Anterior cingulate cortex (tissue), 58 donors: ENCODE data around the gene GBX1.

Source experiments
- DNase-seq, 58 donors: peaks; one replicate each; lab custom pipeline; 2025; lab: John Stamatoyannopoulos, UW

Gene GBX1

DNA sequence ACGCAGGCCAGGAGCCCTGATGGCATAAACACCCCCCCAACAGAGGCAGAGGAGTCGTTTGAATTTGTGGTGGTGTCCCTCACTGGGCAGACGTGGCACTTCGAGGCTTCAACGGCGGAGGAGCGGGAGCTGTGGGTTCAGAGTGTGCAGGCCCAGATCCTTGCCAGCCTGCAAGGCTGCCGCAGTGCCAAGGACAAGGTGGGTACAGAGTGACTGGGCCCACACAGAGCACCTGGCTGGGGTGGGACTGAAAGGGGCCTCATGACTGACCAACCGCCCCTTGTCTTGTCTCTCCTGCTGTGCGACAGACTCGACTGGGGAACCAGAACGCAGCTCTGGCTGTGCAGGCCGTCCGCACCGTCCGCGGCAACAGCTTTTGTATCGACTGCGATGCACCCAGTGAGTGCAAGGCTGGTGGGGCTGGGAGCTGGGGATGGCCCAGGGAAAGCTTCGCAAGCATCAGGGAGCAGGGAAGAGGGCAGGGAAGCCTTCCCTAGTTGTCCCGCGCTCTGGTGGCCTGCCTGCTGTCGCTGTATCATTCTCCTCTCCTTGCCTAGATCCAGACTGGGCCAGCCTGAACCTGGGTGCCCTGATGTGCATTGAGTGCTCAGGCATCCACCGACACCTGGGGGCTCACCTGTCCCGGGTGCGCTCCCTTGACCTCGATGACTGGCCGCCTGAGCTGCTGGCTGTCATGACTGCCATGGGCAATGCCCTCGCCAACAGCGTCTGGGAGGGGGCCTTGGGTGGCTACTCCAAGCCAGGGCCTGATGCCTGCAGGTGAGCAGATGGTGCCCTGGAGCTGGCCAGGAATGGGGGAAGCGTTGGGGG, 25.4 kb downstream of the GBX1 start:
- no peak for DNase-seq

DNA sequence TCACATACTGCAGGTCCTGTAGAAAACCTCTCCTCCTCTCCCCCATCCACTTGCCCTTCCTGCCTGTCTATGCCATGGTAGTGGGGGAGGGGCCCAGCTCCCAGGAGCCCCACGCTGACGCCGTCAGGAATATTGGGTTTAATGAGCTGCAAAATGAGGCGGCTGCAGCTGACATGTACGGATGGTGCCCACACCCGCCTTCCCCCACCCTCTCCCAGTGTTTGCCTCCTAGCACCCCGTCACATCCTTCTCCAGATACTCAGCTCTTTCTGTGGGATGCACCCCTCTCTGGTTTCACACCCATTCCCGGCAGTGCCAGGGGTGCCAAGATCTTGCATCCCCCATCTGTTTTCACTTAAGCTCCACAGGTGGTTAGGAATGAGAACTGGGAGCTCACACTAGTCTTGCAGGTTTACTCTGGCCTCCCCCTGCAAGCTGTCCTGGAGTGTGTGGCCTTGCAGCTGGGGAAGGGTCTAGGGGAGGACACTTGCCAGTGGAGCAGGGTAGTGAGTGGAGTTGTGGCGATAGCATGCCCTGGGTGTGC, 26.1 kb downstream of the GBX1 start:
- DNase-seq = no peak

DNA sequence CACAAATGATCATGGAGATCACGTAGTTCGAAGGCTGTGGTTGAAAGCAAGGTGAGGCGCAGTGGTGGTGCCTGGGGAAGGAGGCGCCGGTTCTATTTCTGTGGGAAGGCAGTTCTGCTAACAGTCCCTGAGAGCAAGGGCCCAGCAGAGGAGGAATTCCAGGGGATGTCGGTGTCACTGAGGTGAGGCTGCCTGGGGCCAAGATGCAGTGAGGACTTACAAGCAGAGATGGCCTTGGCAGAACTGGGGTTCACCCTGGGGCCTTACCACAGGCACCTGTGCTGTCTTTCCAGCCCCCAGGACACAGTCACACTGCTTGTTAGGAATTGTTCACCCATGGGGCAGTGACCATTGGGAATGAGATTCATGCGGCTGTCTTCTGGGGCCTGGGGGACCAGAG, 26.7 kb downstream of the GBX1 start:
- DNase-seq = no peak

DNA sequence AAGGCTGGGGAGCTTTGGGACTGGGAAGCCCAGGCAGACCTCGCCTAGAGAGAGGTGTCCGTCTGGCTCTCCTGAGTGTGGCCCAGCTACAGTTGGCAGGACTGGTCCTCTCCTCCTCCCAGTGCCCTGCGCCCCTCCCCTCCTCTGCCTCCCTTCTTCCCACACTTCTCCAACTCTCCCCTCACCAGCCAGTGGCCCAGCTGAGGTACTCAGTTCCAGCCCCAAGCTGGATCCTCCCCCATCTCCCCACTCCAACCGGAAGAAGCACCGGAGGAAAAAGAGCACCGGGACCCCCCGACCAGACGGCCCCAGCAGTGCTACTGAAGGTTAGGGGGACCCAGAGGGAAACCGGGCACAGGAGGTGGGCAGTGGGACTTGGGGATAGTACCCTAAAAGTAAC, 27.7 kb downstream of the GBX1 start:
- DNase-seq = no peak

DNA sequence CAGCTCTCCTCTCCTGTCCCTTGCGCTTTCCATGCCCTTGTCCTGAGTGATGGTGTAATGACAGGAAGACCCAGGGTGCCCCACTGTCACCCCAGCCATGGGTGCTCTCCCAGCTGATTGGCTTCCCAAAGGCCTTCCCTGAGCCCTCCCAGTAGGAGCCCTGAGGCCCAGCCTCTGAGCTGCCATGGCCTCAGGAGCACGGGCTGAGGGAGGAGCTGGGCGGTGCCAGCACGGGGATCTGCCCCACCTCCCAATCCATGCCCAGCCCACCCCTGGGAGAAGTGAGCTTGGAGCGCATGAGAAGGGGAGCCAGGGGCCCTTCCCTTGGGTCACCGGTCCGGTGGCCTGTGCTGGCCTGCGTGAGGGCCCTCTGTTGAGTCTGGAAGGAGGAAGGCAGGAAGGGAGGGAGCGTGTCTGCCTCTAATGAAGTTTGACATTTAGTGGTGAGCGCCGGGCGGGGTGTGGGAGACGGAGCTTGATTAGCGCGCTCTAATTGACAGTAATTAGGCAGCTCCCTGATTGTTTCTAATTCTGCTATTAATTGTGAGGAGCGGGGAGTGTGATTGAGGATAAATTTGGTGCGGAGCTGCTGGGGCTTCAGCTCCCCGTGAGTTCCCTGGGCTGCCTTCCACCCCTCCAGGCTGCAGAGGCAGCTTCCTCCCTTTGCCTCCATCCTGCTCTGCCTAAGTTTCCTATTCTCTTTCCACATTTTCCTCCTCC, 28.3 kb downstream of the GBX1 start:
- no peak for DNase-seq

DNA sequence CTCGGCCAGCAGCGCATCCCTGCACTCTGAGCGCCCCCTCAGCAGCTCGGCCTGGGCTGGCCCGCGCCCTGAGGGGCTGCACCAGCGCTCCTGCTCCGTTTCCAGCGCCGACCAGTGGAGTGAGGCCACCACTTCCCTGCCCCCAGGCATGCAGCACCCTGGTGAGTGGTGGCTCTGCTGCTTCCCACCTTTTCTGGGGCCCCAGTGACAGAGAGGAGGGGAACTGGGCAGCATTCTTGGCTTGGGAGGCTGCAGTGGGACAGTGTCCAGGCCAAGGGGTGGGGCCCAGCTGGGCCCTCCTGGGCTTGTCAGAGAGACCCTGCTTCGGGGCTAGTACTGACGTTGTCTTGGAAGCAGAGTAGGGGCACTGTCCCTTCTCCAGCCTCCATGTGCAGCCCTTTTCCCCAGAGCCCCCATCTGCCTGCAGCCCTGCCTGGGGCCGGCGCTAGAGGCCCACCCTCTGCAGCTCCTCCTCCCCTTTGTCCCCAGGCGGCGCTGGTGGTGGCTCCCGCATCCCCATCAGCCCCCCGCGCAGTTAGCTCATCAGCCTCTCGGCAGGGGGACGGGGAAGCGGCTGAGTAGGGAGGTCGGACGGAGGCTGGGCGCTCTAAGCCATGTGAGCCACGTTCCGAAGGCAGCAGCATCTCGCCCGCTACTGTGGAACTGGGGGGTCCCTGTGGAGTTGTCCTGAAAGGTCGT, 29.2 kb downstream of the GBX1 start:
- no peak for DNase-seq

DNA sequence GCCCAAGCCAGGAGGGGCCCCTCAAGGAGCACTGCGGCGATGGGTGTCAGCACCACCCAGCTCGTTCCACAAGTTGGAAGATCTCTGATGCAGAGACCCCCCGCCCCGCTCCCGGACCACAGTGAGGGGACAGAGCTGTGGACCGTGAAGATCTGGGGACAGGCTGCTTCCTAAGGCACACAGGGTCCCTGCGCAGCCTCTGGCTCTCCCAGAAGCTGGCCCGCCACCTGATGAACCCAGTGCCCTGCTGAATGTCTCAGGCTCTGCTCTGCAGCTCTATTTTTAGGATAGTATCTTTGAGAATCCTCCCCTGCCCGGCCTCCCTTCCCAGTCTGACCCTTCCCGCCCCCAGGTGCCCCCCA, 29.7 kb downstream of the GBX1 start:
- no peak for DNase-seq

DNA sequence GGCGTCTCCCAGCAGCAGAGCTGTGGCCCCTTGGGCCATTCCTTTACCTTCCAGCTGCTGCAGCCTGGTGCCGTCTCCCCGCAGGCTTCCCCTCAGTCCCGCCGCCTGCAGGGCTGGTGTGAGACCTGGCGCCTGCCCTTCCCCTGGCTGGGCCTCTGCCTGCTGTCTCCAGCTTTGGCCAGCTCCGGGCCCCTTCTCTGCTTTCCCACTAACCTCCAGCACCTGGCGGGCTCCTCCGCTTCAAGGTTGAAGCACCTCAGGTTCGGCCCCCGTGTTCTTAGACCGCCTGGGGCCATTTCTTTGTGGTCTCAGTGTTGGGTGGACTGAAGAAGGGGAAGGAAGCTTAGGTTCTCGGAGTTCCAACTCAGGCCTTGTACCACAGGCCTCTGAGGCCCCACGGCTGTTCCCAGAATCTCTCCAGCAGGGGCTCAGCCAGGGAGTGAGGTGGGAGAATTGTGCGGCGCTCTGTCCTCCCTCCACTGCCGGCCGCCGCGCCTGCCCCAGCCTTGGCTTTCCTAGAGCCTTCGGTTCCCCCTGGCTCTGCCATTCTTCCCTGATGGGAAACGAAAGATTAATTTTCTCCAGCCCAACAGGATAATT, 30.3 kb downstream of the GBX1 start:
- DNase-seq = no peak

DNA sequence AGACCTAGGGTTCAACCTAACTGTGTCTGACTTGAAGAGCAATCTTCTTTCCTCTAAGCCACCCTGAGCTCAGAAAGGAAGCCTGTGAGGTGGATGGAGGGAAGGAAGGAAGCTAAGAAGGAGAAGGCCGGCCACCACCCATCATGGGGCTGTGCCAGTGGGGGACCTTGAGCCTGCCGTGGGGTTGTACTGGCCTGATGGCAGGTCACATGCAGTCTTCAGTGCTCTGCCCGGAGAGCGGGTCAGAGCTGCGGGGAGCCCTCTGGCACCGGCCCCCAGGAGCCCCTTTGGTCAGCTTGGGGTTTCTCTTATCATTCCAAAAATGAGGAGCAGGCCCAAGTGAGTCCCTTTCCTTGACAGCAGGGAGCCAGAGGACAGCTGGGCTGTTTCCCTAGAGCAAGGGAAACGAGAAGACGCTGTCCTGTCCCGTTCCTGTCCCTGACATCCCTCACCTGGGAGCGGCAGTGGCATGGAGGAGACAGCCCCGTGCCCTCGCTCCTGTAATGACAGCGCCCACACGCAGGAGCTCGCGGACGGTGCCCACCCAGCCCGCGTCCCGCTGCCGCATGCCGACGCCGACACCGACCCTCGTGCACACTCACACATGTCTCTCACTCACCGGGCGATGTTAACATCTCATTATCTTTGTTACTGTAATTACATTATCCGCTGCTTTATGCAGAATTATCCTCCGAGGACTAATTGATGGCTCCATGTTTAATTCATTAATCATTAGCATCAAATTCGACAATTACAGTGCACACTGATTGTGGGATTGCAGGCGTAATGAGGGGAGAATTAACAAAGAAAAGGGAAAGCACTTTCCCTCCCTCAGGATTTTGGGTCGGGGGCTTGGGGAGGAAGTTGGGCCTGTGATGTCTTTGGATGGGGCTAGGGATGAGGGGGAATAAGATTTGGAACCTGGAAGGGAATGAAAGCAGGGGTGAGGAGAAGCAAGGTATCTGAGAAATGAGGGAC, 31.3 kb downstream of the GBX1 start:
- no peak for DNase-seq

DNA sequence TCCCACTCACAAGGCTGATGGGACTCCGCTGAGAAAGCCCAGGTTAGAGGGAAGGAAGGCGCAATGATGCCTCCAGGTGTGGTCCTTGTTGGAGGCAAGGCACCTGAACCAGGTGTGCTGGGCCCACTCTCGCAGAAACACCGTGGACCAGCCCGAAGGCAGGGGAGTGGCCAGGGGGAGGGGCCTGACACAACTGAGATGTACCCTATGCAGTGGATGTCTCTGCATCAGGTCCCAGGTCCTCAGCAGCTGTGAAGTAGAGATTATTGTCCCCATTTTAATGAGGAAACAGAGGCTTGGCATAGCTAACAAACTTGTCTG, 32.0 kb downstream of the GBX1 start:
- DNase-seq = no peak

DNA sequence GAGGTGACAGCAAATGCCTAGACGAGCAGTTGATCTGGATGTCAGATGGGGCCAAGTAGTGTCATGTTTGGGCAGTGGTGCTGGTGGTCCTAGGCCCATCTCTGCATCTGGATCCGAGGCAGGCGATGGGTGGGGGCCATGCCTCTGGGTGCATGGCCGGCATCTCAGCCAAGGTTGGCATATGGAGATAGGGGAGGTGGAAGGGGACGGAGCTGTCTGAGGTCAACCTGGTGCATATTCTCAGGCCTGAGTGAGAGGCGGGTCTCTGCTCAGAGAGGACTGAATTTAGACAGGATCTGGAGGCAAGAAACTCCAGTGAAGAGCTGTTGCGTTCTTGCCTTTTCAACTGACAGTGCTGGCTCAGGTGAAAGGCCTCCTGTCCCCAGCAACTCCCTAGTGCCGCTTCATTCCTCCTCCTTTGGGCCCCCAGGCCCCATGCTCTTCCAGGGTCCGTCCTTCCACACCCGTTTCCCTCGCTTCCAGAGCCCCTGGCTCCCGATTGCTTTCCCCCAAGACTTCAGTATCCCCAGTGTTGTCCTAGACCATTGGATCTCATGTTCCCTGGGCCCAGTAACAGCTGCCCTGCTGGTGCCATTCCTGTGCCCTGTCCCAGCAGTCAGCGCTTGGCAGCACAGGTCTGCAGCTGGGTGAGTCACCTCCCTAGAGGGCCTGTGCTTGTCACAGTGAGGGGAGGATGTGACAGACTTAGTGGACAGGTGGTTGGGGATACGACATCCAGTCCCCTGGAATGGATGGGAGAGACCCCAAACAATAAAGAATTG, 32.6 kb downstream of the GBX1 start:
- DNase-seq = no peak

DNA sequence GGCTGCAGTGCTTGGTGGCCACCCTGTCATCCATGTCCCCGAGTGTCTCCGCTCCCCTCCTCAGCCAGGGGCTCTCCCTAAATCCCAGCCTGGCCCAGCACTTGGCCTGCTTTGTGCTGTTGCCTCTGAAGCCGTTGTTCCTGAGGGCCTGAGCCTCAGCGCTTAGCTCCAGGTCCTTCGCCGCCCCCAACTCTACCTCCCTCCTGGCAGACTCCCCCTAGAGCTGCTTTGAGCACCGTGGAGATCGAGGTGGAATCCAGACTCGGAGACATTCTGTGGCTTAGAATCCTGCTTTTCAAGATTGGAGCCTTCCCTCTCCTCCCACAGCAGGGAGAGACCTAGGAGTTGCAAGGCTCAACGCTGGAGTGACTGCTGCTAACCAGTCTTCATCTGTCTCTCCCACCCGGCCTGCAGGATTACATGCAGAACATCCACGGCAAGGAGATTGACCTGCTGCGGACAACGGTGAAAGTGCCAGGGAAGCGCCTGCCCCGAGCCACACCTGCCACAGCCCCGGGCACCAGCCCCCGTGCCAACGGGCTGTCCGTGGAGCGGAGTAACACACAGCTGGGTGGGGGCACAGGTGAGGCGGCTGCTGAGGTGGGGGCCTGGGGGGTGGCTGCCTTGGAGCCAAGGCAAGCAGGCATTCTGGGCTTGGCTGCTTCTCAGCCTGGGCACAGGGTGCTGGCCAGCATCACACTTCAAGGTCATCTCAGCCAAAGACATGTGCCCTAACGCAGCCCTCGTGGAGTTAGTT, 33.3 kb downstream of the GBX1 start:
- DNase-seq = no peak

DNA sequence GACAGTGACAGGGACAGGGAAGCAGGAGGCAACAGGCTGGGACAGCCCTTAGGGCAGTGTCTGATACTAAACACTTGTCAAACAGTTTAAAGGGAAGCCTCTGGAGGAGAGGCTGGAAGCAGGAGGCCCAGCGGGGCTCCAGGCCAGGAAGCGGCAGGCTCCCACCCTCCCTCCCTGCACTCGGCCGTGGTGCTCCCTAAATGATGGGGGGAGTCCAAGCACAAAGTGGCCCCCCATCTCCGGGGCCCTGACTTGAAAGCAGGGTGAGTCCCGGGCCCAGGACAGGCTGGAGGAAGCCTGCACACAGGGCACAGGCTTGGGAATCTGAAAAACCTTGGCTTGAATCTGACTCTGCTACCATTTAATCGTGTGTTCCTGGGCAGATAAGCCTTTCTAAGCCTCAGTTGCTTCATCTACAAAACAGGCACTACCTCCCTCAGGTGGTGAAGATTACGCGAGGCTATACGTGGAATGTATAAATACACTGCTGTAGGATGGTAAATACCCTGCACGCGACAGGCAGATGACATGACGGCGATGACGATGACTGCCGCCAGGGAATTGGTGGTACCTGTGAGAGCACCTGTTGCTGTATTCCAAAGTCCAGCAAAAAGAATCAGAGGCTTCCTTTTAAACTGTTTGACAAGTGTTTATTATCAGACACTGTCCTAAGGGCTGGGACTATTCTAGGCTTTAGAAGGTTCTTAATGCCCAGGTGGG, 34.1 kb downstream of the GBX1 start:
- no peak for DNase-seq

DNA sequence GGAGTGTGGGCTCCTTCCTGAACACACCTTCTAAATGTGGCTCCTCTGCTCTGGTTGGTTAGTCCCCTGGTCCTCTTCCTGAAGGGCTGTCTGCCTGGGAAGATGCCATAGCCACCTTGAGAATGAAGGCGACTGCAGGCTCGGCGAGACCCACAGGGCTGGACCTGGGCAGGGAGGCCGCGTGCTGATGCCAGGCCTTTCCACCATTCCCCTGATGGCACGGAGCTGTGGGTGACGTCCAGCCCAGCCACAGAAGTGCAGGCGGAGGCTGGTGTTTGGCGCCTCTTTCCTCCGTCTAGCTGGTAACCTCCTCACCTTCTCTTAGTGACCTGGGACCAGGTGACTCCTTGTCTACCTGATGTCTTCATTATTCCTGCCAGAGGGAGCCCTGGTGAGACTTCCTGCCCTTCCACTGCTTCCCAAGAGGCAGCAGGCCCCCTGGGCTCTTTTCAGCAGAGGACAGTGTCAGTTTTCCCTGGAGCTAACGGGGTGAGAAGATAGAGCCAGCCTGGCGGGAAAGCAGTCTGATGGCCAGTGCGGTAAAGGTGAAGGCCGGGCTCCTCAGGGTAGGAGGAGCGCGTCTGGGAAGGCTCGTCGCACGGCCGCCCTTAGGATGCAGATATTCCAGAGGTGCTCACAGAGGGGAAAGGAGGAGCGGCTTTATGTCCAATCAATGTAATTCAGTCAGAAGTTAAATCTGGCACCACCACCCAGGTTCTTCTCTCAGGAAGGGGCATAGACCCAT, 34.9 kb downstream of the GBX1 start:
- DNase-seq = no peak

DNA sequence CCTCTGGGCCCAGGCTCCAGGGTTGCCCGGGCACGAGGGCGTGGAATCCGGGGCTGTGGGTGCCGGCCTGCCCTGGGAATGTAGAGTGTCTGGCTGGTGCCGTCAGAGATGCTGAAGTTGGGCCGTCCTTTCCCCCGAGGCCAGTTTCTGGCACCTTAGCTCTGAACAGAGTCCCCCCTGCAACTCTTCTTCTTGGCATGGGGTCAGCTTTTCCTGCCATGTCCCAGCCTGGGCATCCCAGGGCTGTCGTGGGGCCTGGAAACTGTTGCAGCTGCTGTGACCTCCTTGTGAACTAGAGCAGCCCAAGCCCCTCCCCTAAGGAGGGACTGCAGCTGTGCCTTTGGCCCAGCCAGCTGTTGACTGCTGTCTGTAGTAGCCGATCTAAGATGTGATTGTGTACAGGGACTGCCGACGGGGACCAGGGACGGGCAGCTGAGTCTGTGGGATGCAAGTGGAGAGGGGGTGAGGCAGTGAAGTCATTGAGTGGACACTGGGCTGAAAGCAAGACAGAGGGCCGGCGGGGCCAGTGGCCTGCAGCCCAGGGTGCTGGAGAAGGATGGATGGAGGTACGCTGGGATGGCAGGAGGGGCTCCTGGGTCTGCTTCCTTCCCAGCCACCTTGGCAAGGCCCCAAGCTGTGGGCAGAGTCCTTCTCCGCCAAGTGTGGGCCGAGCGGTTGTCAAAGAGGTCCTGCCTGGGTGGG, 35.8 kb downstream of the GBX1 start:
- DNase-seq = peak in 40 of 58 donors; percentile 17 to 85 (median 56)

DNA sequence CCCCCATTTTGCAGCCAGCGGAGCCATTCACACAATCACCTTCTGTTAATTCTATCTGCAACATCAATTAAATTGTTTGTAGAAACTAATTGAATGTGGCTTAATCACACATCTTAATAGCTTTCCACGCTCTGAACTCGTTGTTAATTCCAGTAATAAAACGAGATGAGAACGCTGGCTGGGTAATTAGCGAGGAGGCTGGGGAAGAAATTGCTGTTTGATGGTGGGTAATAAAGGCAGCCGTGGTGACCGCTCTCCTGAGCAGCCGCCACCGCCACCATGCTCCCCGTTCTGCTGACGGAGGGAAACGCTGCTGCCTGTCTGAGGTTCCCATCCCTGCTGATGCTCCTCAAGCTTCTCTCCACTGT, 36.3 kb downstream of the GBX1 start:
- no peak for DNase-seq
